GM18517 (cell line): ENCODE measurements around the gene TRMT11.
A peak's percentile ranks its signal among the peaks of the same experiment; 100 is the strongest.

Source experiments
- ATAC-seq: cut with Tn5 transposase; IDR thresholded peaks from one replicate; pipeline ENCODE4 v1.9.1; 2021; ENCODE audit warnings: mild to moderate bottlenecking, moderate library complexity; ENCODE audit not compliant: unreplicated experiment

The TRMT11 gene

DNA sequence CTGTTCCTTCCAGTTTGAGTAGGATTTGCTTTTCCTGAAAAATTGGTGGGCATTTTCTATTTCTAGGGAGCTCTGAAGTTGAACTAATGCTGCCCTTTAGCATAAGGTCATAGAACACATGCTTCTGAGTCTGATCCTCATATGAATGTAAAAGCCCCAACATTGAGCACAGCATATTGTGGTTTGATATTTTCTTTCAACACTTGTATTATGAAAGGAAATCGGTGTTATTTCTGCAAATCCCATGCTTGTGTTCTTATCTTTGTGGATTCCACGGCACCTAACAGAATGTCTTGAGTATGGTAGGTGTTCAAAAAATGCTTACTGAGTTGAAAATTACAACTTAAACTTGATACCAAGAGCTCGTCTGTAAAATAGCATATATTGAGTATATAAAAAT is 85.8 kb downstream of the TRMT11 start:
- ATAC-seq, result no peak

DNA sequence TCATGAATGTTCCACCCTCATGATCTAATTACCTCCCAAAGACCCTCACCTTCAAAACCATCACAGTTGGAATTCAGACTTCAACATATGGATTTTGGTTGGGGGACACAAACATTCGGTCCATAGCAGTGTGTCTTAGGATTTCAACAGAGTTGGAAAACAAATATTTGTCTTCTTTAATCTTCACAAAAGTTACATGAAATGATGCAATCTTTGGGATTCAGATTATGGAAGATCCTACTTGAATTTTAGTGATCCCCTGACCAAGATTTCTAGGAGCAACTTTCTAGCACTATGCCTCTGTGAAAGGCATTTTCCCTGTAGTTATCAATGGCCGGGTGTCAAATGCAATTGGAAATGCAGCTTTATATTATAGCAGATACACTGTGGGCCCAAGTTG is 86.5 kb downstream of the TRMT11 start:
- no peak for ATAC-seq

DNA sequence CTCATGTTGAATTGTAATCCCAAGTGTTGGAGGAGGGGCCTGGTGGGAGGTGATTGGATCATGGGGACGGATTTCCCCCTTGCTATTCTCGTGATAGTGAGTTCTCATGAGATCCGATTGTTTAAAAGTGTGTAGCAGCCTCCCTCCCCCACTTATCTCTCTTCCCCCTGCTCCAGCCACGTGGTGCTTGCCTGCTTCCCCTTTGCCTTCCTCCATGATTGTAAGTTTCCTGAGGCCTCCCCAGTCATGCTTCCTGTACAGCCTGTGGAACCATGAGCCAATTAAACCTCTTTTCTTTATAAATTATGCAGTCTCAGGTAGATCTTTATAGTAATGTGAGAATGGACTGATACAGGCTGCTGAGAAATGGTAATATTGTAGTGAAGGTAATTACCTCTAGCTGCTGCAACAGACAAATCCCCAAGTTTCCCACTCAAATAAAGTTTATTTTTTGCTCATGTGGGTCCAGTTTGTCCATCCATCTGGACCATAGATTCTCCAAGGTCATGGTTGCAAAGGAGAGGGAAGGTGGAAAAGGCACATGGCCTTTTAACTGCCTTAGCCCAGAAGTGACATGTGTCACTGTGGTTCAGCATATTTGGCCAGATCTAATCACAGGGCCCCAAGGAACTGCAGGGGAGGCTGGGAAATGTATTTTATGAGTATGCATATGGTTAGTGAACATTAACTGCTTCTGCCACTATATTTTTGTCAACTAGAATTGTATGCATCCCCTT is 89.2 kb downstream of the TRMT11 start:
- no peak for ATAC-seq

DNA sequence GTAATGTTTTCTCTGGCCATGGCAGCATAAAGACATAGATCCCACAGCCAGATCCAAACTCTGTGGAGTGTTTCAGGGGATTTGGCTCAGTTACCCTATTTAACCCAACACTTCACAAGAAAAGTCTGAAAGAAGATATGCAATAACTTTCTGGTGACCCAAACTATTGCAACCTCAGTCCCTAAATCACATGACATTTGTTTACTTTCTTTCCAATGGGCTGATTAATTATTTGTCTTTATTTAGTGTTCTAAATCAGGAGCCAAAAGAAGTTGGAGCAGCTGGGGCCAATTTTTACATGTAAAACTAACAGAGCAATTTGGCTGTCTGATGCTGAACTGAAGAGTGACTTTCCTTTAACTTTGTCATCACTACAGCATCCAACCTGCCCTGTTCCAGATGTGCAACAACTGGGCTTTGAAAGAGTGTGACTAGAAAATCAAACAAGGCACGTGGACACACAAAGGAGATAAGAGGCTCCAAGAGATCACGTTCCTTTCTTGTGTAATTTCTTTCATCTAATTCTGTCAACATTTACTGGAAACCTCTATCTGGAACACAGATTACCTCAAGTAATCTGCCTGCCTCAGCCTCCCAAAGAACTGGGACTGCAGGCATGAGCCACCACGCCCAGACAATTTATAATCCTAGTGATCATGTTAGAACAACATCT is 90.8 kb downstream of the TRMT11 start:
- ATAC-seq, result no peak

DNA sequence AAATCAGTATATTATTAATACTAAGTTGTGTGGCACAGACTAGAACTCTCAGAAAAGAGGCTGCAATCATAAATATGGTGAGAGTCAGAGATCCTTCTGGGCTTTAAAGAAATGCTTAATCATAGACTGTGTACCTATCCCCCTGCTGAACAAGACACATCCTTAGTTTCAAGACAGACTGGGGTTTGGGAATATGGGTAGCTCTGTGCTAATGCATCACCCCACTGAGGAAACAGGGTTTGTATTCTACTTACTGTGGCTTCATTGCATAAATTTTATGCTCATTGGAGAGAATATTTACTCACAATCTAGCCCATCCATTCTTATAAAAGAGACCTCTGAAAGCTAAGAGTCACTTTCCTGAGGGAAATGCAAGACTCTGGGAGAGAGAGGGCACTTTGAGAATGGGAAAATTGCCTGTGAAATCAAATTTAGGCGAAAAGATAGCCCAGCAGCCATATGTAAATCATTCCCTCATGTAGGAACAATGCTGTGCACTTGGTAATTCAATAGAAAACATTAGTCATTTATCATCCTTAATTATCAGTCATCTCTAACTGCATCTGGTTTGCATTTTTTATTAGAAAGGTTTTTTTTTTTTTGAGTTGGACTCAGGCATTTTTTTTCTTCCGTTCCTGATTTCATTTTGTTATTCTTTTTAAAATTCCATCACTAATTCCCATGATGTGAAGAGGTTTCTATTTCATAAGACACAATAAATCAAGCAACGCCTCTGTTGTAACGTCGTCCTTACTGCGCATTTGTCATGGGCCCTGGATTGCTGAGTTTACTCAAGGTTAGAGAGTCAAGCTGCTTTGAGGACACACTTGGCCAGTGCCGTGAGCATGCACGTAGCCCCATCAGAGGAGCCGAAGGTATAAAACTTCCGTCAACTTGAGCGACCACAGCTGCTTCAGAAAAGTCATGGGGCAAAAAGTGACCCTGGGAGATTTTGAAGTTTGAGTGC is 91.8 kb downstream of the TRMT11 start:
- ATAC-seq, result no peak

DNA sequence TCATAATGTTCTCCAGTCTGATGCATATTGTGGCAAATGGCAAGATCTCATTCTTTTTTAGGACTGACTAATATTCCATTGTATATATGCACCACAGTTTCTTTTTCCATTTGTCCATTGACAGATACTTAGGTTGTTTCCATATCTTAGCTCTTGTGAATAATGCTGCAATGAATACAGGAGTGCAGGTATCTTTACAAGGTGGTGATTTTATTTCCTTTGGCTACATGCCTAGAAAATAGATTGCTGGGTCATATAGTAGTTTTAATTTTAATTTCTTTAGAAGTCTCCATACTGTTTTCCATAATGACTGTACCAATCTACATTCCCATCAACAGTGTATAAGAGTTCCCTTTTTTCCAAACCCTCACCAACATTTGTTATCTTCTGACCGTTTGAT is 97.5 kb downstream of the TRMT11 start:
- ATAC-seq, result no peak

DNA sequence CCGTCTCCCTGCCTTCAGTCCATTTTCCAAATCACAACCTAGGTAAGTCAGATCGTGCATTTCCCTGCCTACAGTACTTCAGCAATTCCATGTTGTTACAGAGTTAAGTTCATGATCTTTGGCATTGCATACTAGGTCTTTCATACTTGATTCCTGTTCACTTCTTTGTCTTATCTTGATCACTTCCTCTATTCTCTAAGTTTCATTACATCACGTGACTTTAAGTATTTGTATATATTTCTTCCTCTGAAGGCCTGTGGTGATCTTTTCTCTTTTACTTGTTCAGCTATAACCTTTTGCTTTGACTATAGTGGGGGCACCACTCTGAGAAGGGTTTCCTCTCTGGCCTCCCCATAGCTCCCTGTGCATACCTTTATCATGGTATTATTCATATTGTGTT is 100.2 kb downstream of the TRMT11 start:
- ATAC-seq, result peak; percentile 92
